Endothelial cell (in vitro differentiated cells): ENCODE data around the gene MPZL2. TPM values are rescaled to one million over a fixed set of nuclear protein-coding genes. Genes with fewer than 3 reads are reported as not detected.

Source experiments
- DNase-seq: peaks from one replicate; pipeline ENCODE4 v3.0.0; 2021; ENCODE audit warnings: low spot score
- H3K27ac Mint-ChIP-seq: one replicate; pipeline ENCODE4 v1.8.0; 2021; ENCODE audit warnings: mixed read lengths, inconsistent platforms; ENCODE audit not compliant: unreplicated experiment
- H3K27me3 Mint-ChIP-seq: one replicate; pipeline ENCODE4 v1.8.0; 2021; ENCODE audit warnings: mild to moderate bottlenecking, moderate library complexity, mixed read lengths, inconsistent platforms; ENCODE audit not compliant: unreplicated experiment
- H3K36me3 Mint-ChIP-seq: one replicate; pipeline ENCODE4 v1.8.0; 2021; ENCODE audit warnings: mild to moderate bottlenecking, low read depth, mixed read lengths, inconsistent platforms; ENCODE audit not compliant: unreplicated experiment
- H3K4me1 Mint-ChIP-seq: one replicate; pipeline ENCODE4 v1.8.0; 2021; ENCODE audit warnings: mild to moderate bottlenecking, mixed read lengths, inconsistent platforms; ENCODE audit not compliant: unreplicated experiment
- H3K4me3 Mint-ChIP-seq: one replicate; pipeline ENCODE4 v1.8.0; 2021; ENCODE audit warnings: mild to moderate bottlenecking, mixed read lengths, inconsistent platforms; ENCODE audit not compliant: unreplicated experiment
- H3K9me3 Mint-ChIP-seq: one replicate; pipeline ENCODE4 v1.8.0; 2021; ENCODE audit warnings: mixed read lengths, inconsistent platforms; ENCODE audit not compliant: unreplicated experiment
- long read RNA-seq: library from polyadenylated mRNA; unstranded; transcript quantifications from one replicate; pipeline ENCODE4 v2.0.0, GENCODE V29; 2020; ENCODE audit not compliant: unreplicated experiment
- total RNA-seq: library from RNA; stranded (reverse); fragmentation: NEBNext Ultra II Directional; extraction: Animal tissue kit (Norgen Biotek cat#: 25700); gene quantifications from one replicate; pipeline ENCODE4 v1.2.1, GENCODE V29; 2021; ENCODE audit not compliant: unreplicated experiment
- TF ChIP-seq, protein P1 (sequence below): fragments of 200-600 bp; sonication (generic); IDR thresholded peaks from one replicate; pipeline ENCODE4 v1.5.0; 2021; ENCODE audit warnings: antibody characterized with exemption; ENCODE audit not compliant: unreplicated experiment

MPZL2 gene
- 1.0 TPM for total RNA-seq
- long read RNA-seq: 0 reads

DNA sequence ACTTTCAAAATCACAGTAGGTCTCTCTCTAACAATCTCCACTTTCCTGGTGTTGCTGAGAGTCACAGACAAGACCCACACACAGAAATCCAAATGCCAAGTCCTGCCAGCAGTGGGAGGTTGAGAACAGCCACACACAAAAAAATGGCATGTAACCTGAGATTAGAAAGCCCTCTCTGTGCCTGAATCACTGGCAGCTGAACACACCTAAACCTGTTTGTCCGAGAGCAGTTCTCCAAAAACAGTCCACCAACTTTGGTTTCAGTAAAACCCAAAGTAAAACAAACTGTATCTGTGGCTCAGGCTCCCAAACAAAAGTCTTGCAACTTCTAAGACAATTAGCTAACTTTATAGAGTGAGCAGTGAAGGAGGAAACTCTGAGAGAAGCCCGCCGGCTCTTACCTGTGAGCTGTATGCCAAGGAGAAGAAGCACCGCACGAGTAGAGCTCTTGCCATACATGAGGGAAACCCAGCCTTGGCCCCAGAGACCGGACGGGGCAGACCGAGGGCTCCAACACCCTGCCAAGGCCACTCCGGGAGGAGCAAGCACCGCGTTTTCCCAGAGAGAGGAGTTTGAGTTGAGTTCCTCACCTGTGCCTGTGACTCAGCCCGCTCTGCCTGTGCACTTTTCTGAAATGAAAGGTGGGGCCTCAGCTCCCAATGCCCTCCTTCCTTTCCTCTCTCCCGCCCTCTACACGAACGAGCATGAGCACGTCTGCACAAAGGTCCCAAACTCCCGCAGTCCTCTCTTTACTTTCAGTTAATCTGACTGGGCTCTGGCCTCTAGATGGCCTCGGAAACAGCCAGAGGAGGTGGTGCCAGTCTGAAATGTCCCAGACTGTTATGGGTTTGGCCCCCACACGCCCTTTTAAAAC, at the start of gene MPZL2:
TSS of gene MPZL2 (minus strand) at position 603 of the 874 bp plus-strand sequence. CDS start at position 459, 144 bp downstream.
- Mint-ChIP-seq H3K4me3 (peak within 1 kb of the TSS; percentile 82), H3K4me1 (peaks cover 6% of the 10 kb centered on the region), H3K9me3 (no peaks in the 10 kb centered on the region), H3K27me3 (peaks cover 4% of the 10 kb centered on the region), H3K27ac (peak within 1 kb of the TSS; percentile 10), H3K36me3 (no peaks in the 10 kb centered on the region)
- TF ChIP-seq, protein P1, sequence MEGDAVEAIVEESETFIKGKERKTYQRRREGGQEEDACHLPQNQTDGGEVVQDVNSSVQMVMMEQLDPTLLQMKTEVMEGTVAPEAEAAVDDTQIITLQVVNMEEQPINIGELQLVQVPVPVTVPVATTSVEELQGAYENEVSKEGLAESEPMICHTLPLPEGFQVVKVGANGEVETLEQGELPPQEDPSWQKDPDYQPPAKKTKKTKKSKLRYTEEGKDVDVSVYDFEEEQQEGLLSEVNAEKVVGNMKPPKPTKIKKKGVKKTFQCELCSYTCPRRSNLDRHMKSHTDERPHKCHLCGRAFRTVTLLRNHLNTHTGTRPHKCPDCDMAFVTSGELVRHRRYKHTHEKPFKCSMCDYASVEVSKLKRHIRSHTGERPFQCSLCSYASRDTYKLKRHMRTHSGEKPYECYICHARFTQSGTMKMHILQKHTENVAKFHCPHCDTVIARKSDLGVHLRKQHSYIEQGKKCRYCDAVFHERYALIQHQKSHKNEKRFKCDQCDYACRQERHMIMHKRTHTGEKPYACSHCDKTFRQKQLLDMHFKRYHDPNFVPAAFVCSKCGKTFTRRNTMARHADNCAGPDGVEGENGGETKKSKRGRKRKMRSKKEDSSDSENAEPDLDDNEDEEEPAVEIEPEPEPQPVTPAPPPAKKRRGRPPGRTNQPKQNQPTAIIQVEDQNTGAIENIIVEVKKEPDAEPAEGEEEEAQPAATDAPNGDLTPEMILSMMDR: no peak
- DNase-seq: peak; percentile 15

DNA sequence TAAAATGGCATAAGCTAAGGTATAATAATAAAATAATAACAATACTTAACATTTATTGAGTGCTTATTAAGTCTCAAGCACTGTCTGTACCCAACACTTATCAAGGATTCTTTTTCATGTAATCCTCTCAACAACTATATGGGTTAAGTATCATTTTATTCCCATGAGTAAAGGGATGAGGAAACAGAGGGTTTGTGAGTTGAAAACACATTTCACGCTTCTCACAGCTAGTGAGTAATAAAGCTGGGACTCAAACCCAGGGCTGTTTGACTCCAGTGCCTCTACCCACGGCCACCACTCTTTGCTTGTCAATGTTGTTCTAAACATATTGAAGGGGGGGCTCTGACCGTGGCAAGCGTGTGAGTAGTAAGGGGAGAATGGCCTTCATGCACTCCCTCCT, 49.1 kb upstream of the MPZL2 start:
- peaks cover 19% of the 10 kb centered on the region for H3K4me1 Mint-ChIP-seq
- no peaks in the 10 kb centered on the region for H3K36me3 Mint-ChIP-seq
- H3K27ac Mint-ChIP-seq: no peak overlapping the region
- TF ChIP-seq, protein P1: no peak
- no peaks in the 10 kb centered on the region for H3K9me3 Mint-ChIP-seq
- no peak overlapping the region for H3K4me3 Mint-ChIP-seq
- peaks cover 2% of the 10 kb centered on the region for H3K27me3 Mint-ChIP-seq
- no peak for DNase-seq

DNA sequence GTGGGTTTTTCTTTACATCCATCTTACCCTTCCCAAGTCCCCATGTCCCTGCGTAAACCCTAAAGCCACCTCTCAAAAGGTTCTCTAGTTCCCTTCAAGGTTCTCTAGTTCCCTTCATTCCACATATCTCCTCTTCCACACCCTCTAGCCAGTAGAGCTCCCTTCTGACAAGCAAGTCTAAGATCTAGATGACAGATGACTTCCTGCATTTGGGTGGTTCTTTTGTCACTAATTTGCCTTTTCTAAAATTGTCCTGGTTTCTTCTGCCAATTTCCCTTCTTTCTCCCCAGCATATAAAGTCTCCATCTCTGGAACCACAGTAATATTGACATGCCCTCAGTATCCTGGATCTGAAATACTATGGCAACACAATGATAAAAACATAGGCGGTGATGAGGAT, 48.2 kb upstream of the MPZL2 start:
- TF ChIP-seq, protein P1: no peak
- Mint-ChIP-seq H3K4me3 (no peak overlapping the region), H3K4me1 (peaks cover 19% of the 10 kb centered on the region), H3K27me3 (peaks cover 2% of the 10 kb centered on the region), H3K27ac (no peak overlapping the region), H3K36me3 (no peaks in the 10 kb centered on the region), H3K9me3 (no peaks in the 10 kb centered on the region)
- DNase-seq: no peak

DNA sequence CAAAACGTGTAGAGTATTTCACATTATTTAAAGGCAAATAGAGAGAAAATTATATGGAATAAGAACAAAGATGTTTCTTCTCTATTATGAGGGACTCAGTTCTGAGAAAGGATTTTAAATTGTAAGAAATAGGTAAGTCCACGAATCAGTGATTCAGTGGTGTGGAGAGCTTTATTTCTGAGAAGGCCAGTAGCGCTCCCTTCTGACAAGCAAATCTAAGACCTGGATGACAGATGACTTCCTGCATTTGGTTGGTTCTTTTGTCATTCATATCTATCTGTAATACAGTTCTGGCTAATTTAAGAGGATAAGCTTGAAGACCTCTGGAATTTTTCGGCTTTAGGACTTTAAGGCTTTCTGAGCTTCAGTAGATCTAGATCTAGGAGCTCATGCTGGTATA, 47.4 kb upstream of the MPZL2 start:
- DNase-seq: no peak
- H3K36me3 Mint-ChIP-seq: no peaks in the 10 kb centered on the region
- H3K27me3 Mint-ChIP-seq: peaks cover 2% of the 10 kb centered on the region
- H3K4me3 Mint-ChIP-seq: no peak overlapping the region
- no peak overlapping the region for H3K27ac Mint-ChIP-seq
- no peaks in the 10 kb centered on the region for H3K9me3 Mint-ChIP-seq
- TF ChIP-seq, protein P1: no peak
- peaks cover 18% of the 10 kb centered on the region for H3K4me1 Mint-ChIP-seq
